ENCODE results near the gene ADGRD2.

The ADGRD2 gene

GRCh38 chr9:124486778-124487259 lies 36.6 kb downstream of the ADGRD2 start:
- no peaks in the 10 kb centered on the region for H3K9me3 ChIP-seq (ENCODE audit: control insufficient read depth, insufficient read depth, low read length)
- H3K9ac ChIP-seq (ENCODE audit: low read depth, low read length), result no peak overlapping the region
- no peaks in the 10 kb centered on the region for H3K36me3 ChIP-seq (ENCODE audit: insufficient read depth, low read length)
- peaks cover 4% of the 10 kb centered on the region for H3K4me1 ChIP-seq (ENCODE audit: insufficient read depth, low read length)

GRCh38 chr9:124487260-124488182 lies 37.3 kb downstream of the ADGRD2 start:
- Histone ChIP-seq H3K9ac (ENCODE audit: low read depth, low read length) (no peak overlapping the region), H3K36me3 (ENCODE audit: insufficient read depth, low read length) (no peaks in the 10 kb centered on the region), H3K9me3 (ENCODE audit: control insufficient read depth, insufficient read depth, low read length) (no peaks in the 10 kb centered on the region), H3K4me1 (ENCODE audit: insufficient read depth, low read length) (no peaks in the 10 kb centered on the region; the same call in 1 of the 2 replicates)

DNA sequence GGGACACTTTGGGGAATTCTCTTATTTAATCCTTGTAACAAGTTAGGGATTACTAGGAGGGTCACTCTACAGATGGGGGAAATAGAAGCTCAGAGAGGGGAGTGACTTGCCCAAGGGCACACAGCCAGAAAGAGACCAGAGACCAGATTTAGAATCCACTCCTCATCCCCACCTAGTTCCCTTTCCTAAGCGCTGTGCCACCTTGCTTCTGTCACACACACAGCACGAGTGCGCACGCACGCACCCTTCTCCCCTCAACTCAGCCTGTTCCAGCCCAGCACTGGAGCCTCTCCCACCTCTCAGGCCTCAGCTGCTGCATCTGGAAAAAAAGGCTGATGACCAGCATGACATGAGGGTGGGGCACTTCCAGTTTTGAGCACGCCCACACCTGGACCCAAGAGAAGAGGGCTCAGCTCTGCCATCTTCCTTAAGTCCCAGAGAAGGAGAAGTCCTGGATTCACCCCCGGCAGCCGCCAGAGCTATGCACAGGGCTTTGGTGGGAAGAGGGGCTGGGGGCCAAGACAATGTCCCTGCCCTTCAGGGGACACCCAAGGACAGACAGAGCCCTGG lies 38.5 kb downstream of the ADGRD2 start:
- Histone ChIP-seq H3K4me1 (ENCODE audit: insufficient read depth, low read length) (no peaks in the 10 kb centered on the region; the same call in 1 of the 2 replicates), H3K36me3 (ENCODE audit: insufficient read depth, low read length) (no peaks in the 10 kb centered on the region), H3K9ac (ENCODE audit: low read depth, low read length) (no peak overlapping the region), H3K9me3 (ENCODE audit: control insufficient read depth, insufficient read depth, low read length) (no peaks in the 10 kb centered on the region)

GRCh38 chr9:124489222-124489621 lies 39.0 kb downstream of the ADGRD2 start:
- Histone ChIP-seq H3K4me1 (ENCODE audit: insufficient read depth, low read length) (no peaks in the 10 kb centered on the region; the same call in 1 of the 2 replicates), H3K9me3 (ENCODE audit: control insufficient read depth, insufficient read depth, low read length) (no peaks in the 10 kb centered on the region), H3K36me3 (ENCODE audit: insufficient read depth, low read length) (no peaks in the 10 kb centered on the region), H3K9ac (ENCODE audit: low read depth, low read length) (no peak overlapping the region)

DNA sequence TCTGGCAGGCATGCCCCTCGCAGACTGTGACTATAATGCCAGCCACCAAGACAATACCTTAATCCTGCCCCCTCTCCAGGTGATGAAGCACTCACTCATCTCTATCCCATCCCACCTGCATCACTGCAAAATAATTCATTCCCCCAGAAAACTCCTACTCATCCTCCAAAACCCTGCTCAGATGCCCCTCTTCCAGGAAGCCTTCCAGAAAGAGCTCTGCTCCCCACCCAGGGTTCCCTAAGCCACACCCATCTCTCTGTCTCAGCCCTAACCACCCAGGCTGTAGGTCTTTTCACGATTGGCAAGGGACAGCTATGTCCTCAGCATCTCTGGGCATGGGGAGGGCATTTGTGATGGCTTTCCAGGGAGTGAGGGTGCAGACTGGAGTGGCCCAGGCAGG lies 39.8 kb downstream of the ADGRD2 start:
- Histone ChIP-seq H3K9ac (ENCODE audit: low read depth, low read length) (no peak overlapping the region), H3K4me1 (ENCODE audit: insufficient read depth, low read length) (no peaks in the 10 kb centered on the region; the same call in 1 of the 2 replicates), H3K36me3 (ENCODE audit: insufficient read depth, low read length) (no peaks in the 10 kb centered on the region), H3K9me3 (ENCODE audit: control insufficient read depth, insufficient read depth, low read length) (no peaks in the 10 kb centered on the region)

GRCh38 chr9:124491049-124491975 lies 41.1 kb downstream of the ADGRD2 start:
- H3K9me3 ChIP-seq (ENCODE audit: control insufficient read depth, insufficient read depth, low read length), result no peaks in the 10 kb centered on the region
- H3K36me3 ChIP-seq (ENCODE audit: insufficient read depth, low read length), result no peaks in the 10 kb centered on the region
- H3K9ac ChIP-seq (ENCODE audit: low read depth, low read length), result no peak overlapping the region
- no peaks in the 10 kb centered on the region for H3K4me1 ChIP-seq (ENCODE audit: insufficient read depth, low read length)

GRCh38 chr9:124492818-124493217 lies 42.6 kb downstream of the ADGRD2 start:
- Histone ChIP-seq H3K9me3 (ENCODE audit: control insufficient read depth, insufficient read depth, low read length) (no peaks in the 10 kb centered on the region), H3K9ac (ENCODE audit: low read depth, low read length) (no peak overlapping the region), H3K36me3 (ENCODE audit: insufficient read depth, low read length) (no peaks in the 10 kb centered on the region), H3K4me1 (ENCODE audit: insufficient read depth, low read length) (no peaks in the 10 kb centered on the region)

GRCh38 chr9:124493218-124493617 lies 43.0 kb downstream of the ADGRD2 start:
- H3K9me3 ChIP-seq (ENCODE audit: control insufficient read depth, insufficient read depth, low read length), result no peaks in the 10 kb centered on the region
- H3K4me1 ChIP-seq (ENCODE audit: insufficient read depth, low read length), result peaks cover 3% of the 10 kb centered on the region

GRCh38 chr9:124493794-124494479 lies 43.7 kb downstream of the ADGRD2 start:
- H3K36me3 ChIP-seq (ENCODE audit: insufficient read depth, low read length), result no peaks in the 10 kb centered on the region
- peaks cover 6% of the 10 kb centered on the region for H3K4me1 ChIP-seq (ENCODE audit: insufficient read depth, low read length)
- no peak overlapping the region for H3K9ac ChIP-seq (ENCODE audit: low read depth, low read length)
- no peaks in the 10 kb centered on the region for H3K9me3 ChIP-seq (ENCODE audit: control insufficient read depth, insufficient read depth, low read length)

More at GRCh38 chr9:124493218-124493617, 43.0 kb downstream of the ADGRD2 start:
- Histone ChIP-seq H3K36me3 (ENCODE audit: insufficient read depth, low read length) (no peaks in the 10 kb centered on the region), H3K9ac (ENCODE audit: low read depth, low read length) (no peak overlapping the region)

- no peaks in the 10 kb centered on the region for H3K9me3 ChIP-seq (ENCODE audit: control insufficient read depth, insufficient read depth, low read length)
- H3K36me3 ChIP-seq (ENCODE audit: insufficient read depth, low read length), result no peaks in the 10 kb centered on the region
- no peak overlapping the region for H3K9ac ChIP-seq (ENCODE audit: low read depth, low read length)
- peaks cover 6% of the 10 kb centered on the region for H3K4me1 ChIP-seq (ENCODE audit: insufficient read depth, low read length)
Observed at GRCh38 chr9:124495126-124496074, 45.1 kb downstream of the ADGRD2 start.

- Histone ChIP-seq H3K36me3 (ENCODE audit: insufficient read depth, low read length) (no peaks in the 10 kb centered on the region), H3K4me1 (ENCODE audit: insufficient read depth, low read length) (peaks cover 6% of the 10 kb centered on the region), H3K9me3 (ENCODE audit: control insufficient read depth, insufficient read depth, low read length) (no peaks in the 10 kb centered on the region), H3K9ac (ENCODE audit: low read depth, low read length) (no peak overlapping the region)
Observed at GRCh38 chr9:124496075-124496449, 45.8 kb downstream of the ADGRD2 start.

DNA sequence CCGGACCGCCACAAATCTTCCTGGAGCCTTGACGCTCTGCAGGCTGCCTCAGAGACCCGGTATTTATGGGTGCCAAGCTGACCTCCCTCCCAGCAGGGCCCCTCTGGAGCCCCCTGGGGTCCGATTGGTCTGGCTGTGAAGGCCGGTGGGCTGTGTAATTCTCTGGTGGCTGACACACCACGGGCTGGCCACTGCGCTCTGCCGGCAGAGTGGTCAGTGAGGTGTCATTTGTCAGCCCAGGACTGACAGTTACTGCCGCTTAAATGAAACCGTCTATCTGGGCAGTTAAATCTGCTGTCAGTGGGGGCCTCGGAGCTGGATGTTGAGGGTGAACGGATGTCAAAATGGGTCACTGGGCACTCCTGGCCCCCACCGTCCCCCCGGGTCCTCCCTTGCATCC lies 46.2 kb downstream of the ADGRD2 start:
- no peaks in the 10 kb centered on the region for H3K36me3 ChIP-seq (ENCODE audit: insufficient read depth, low read length)
- no peak overlapping the region for H3K9ac ChIP-seq (ENCODE audit: low read depth, low read length)

GRCh38 chr9:124497441-124497840 lies 47.2 kb downstream of the ADGRD2 start:
- peaks cover 11% of the 10 kb centered on the region for H3K4me1 ChIP-seq (ENCODE audit: insufficient read depth, low read length)
- H3K9me3 ChIP-seq (ENCODE audit: control insufficient read depth, insufficient read depth, low read length), result no peaks in the 10 kb centered on the region
- no peaks in the 10 kb centered on the region for H3K36me3 ChIP-seq (ENCODE audit: insufficient read depth, low read length)
- H3K9ac ChIP-seq (ENCODE audit: low read depth, low read length), result no peak overlapping the region

More for the DNA sequence above, 46.2 kb downstream of the ADGRD2 start:
- H3K9me3 ChIP-seq (ENCODE audit: control insufficient read depth, insufficient read depth, low read length), result no peaks in the 10 kb centered on the region
- H3K4me1 ChIP-seq (ENCODE audit: insufficient read depth, low read length), result peaks cover 8% of the 10 kb centered on the region

All from ES-I3 (cell line).